AG04449 (cell line): ENCODE measurements around the gene SMPDL3B.

ENCODE experiments used
- CTCF ChIA-PET: fragments of 350-600 bp; formaldehyde crosslinking; extraction: SDS; loops from one replicate; lab custom pipeline; 2021; ENCODE audit warnings: antibody characterized with exemption; lab: Yijun Ruan, JAX
- POLR2A ChIA-PET: fragments of 400-600, 350-600 bp; formaldehyde crosslinking; extraction: SDS; loops from one replicate; lab custom pipeline; 2020; ENCODE audit warnings: antibody characterized with exemption, inconsistent platforms; lab: Yijun Ruan, JAX
- DNase-seq: peaks from one replicate; pipeline ENCODE4 v3.0.0-alpha.2; 2010; ENCODE audit warnings: low read depth, low spot score
- H3K4me3 ChIP-seq: 2 replicates; pipeline ENCODE4 v1.5.1; 2011; ENCODE audit warnings: low read depth, mild to moderate bottlenecking, control low read depth, low read length
- TF ChIP-seq, protein P1 (sequence below): IDR thresholded peaks from one replicate; pipeline ENCODE4 v1.5.1; 2011; ENCODE audit warnings: mild to moderate bottlenecking, moderate library complexity, low read length, control low read depth, inconsistent platforms; ENCODE audit not compliant: insufficient read depth; ENCODE audit errors: missing control alignments

The SMPDL3B gene

DNA sequence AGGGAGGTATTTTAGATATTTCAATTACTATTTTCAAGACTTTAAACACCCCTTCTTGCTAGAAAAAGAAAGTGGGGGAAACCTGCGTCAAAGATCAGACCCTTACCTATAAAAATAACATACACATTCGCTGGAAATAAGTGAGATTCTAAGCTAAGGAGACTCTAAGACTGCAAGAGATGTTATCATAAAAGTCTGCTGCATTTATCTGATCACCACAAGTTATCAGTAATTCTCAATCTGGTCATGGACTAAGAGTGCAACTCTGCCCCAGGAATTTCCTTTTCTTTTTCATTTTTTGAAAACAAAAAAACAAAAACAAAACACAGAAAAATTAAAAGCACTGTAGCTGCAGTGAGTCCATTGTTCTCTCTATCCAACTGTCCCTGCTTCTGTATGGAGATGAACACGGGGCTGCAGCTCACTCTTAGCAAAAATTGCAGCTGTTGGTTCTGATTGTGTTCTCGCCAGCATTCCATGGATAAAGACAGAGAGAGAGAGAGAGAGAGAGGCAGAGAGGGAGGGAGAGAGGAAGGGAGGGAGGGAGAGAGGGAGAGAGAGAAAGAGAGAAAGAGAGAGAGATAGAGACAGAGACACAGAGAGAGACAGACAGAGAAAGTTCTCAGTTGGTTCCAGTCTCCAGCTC is 39.1 kb downstream of the SMPDL3B start:
- TF ChIP-seq, protein P1, sequence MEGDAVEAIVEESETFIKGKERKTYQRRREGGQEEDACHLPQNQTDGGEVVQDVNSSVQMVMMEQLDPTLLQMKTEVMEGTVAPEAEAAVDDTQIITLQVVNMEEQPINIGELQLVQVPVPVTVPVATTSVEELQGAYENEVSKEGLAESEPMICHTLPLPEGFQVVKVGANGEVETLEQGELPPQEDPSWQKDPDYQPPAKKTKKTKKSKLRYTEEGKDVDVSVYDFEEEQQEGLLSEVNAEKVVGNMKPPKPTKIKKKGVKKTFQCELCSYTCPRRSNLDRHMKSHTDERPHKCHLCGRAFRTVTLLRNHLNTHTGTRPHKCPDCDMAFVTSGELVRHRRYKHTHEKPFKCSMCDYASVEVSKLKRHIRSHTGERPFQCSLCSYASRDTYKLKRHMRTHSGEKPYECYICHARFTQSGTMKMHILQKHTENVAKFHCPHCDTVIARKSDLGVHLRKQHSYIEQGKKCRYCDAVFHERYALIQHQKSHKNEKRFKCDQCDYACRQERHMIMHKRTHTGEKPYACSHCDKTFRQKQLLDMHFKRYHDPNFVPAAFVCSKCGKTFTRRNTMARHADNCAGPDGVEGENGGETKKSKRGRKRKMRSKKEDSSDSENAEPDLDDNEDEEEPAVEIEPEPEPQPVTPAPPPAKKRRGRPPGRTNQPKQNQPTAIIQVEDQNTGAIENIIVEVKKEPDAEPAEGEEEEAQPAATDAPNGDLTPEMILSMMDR: no peak
- no peak for DNase-seq
- no peak overlapping the region for H3K4me3 ChIP-seq
- CTCF ChIA-PET: interaction anchor here (1.0 to 11.5 kb wide), 5 partner anchors 8 to 117 kb away, joined by 3 to 110 read pairs (median 3); no protein-coding TSS in a partner anchor
- POLR2A ChIA-PET: no interaction called here

DNA sequence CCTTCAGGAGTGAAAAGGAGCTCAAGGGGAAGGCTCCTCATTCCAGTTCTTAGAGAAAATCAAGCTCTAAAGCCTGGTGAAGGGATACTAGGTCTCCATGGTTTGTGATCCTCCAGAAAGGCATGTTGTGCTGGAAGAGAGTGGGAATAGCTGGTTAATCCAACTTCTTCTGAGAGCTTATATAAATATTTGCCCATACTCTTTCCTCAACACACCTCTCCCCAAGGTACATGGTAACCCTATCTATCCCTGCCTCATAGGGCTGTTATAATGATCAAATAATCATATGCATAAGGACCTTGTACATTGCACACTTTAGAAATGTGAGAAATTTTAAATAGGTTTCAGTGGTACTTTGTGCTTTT is 39.6 kb downstream of the SMPDL3B start:
- TF ChIP-seq, protein P1: no peak
- ChIA-PET POLR2A (no interaction called here), CTCF (interaction anchor here (1.0 to 11.5 kb wide), 5 partner anchors 7 to 117 kb away, joined by 3 to 110 read pairs (median 3); no protein-coding TSS in a partner anchor)
- DNase-seq: no peak
- no peak overlapping the region for H3K4me3 ChIP-seq

DNA sequence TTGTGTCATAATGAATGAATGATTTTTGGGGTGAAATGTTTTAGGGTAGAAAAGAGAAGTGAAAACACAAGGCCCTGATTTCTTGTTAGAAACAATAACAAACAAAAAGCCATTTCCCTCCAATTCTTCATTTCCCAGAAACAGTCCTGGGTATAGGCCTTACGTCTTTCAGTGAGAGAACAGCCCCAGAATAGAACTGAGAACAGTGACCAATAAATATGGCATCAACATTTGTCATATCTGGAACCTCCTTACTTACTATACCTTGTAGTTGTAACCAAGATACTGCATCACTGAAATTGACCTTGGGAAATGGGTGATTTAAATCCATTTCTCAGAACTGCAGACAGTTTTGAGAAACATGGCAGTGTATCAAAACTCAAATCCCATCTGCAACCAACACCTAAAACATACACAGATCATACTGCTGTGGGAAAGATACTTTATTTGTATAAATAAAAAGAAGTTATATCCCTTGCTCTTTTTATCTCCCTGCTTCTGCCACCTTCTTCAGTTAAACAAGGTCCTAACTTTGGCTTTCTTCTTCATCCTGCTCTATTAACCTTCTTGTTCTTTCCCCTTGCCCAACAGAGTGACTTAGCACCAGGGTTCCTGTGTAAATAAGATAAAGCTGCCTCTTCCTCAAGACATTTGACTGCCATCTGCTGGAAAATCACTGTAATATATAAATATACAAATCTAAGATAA is 44.5 kb downstream of the SMPDL3B start:
- TF ChIP-seq, protein P1: peak; percentile 11
- ChIA-PET CTCF (interaction anchor here (0.6 to 11.5 kb wide), 25 partner anchors 8 to 146 kb away, joined by 3 to 110 read pairs (median 5); no protein-coding TSS in a partner anchor), POLR2A (interaction anchor here (1.8 kb wide), 1 partner anchor 109 kb away, joined by 5 read pairs; the partner anchor contains the start of gene EYA3)
- H3K4me3 ChIP-seq: no peak overlapping the region
- DNase-seq: no peak

DNA sequence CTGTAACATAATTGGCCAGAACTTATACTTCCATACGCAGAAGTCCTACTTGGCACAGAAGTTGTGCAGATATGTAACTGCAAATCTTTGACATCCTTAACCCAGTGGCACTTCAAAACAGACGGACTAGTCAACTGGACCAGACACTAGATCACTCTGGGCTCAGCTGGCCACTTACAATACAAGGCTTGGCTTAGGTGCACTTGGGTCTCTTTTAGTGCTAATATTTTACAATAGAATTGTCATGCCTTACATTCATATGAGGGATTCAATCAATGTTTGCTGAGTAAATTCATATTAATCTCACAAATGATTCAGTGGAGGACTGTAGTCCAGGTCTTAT is 45.0 kb downstream of the SMPDL3B start:
- TF ChIP-seq, protein P1: no peak
- no peak for DNase-seq
- no peak overlapping the region for H3K4me3 ChIP-seq
- ChIA-PET CTCF (interaction anchor here (0.6 to 11.5 kb wide), 27 partner anchors 8 to 149 kb away, joined by 3 to 110 read pairs (median 5); partner anchors contain the start of genes PPP1R8 and XKR8), POLR2A (interaction anchor here (1.8 kb wide), 1 partner anchor 108 kb away, joined by 5 read pairs; the partner anchor contains the start of gene EYA3)

DNA sequence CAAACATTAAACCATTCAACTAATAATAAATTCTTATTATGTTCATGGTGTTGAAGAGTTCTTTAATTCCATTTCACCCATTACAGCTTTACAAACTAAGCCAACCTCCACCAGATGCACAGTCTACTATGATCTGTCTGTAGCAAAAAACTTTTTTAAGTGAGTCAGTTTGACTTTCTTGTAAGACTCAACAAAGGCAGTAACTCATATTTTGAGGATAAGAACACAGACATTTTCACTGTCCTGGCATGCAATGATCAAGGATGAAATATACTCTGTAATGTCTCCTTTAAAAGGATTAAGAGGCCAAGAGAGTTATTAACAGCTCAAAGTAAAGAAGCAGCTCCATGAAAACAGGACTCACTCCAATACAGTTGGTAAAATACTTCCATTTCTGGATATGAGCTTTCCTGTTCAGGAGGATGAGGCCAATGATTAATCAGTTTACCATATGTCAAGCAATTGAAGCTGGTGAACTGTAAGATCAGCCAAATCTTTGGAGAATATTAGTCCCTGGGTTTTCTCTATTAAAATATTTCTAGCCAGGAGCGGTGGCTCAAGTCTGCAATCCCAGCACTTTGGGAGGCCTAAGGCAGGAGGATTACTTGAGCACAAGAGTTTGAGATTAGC is 45.5 kb downstream of the SMPDL3B start:
- POLR2A ChIA-PET: interaction anchor here (1.8 kb wide), 1 partner anchor 108 kb away, joined by 5 read pairs; the partner anchor contains the start of gene EYA3
- TF ChIP-seq, protein P1: no peak
- no peak for DNase-seq
- no peak overlapping the region for H3K4me3 ChIP-seq
- CTCF ChIA-PET: interaction anchor here (0.6 to 11.5 kb wide), 28 partner anchors 8 to 150 kb away, joined by 3 to 110 read pairs (median 4); partner anchors contain the start of genes PPP1R8 and XKR8
